Vagina (tissue), 2 donors: ENCODE data around the gene CHAMP1. TPM values are rescaled to one million over a fixed set of nuclear protein-coding genes. Genes with fewer than 3 reads are reported as not detected.

Experiments used
- DNase-seq, 2 donors: peaks; one replicate each; pipeline ENCODE4 v3.0.0-alpha.2; 2017; ENCODE audit errors: extremely low spot score in 2 of 2
- H3K27ac ChIP-seq: fragments of 200-600 bp; sonication (generic); one replicate; pipeline ENCODE4 v1.5.1; 2019
- H3K27me3 ChIP-seq: fragments of 200-600 bp; sonication (generic); one replicate; pipeline ENCODE4 v1.5.1; 2019
- H3K36me3 ChIP-seq, 2 donors: fragments of 200-600 bp; sonication (generic); one replicate each; pipeline ENCODE4 v1.5.1; 2017 to 2019
- H3K4me1 ChIP-seq: fragments of 200-600 bp; sonication (generic); one replicate; pipeline ENCODE4 v1.5.1; 2019
- H3K4me3 ChIP-seq, 2 donors: fragments of 200-600 bp; sonication (generic); 1 replicate in 1 of 2; 2 replicates in 1 of 2; pipeline ENCODE4 v1.5.1; 2016 to 2019
- H3K9me3 ChIP-seq: fragments of 200-600 bp; sonication (generic); one replicate; pipeline ENCODE4 v1.5.1; 2019
- CTCF ChIP-seq, 3 experiments: fragments of 450-650 bp in 2 of 3; fragments of 200-600 bp in 1 of 3; sonication (generic) in 1 of 3; IDR thresholded peaks; one replicate each; pipeline ENCODE4 v1.5.1; 2017 to 2019; ENCODE audit warnings: antibody characterized with exemption in 3 of 3, mild to moderate bottlenecking in 2 of 3, moderate library complexity in 2 of 3
- POLR2A ChIP-seq, 2 donors: fragments of 450-650 bp; IDR thresholded peaks; one replicate each; pipeline ENCODE4 v1.6.1; 2017; ENCODE audit warnings: antibody characterized with exemption in 2 of 2, mild to moderate bottlenecking in 2 of 2, moderate library complexity in 2 of 2
- POLR2AphosphoS5 ChIP-seq, 2 donors: sonication (generic); formaldehyde crosslinking; IDR thresholded peaks; one replicate each; pipeline ENCODE4 v1.9.0; 2017; ENCODE audit warnings: antibody characterized with exemption in 2 of 2, mild to moderate bottlenecking in 2 of 2, low read depth in 1 of 2; ENCODE audit not compliant: insufficient read depth in 1 of 2
- intact Hi-C: fragments of 100-400 bp; cut with DNase I; formaldehyde crosslinking; loops from one replicate; pipeline ENCODE4 v1.15.1; 2023
- total RNA-seq: library from RNA; depleted of rRNA; stranded (reverse); fragments of >200 nt; gene quantifications from one replicate; pipeline ENCODE4 v1.2.3, GENCODE V29; 2016

CHAMP1 gene
- total RNA-seq, 1 donor from 2014 or later = 19.9 TPM

- H3K27ac ChIP-seq = no peak overlapping the region
- no peak for TF ChIP-seq POLR2A (IDR thresholded peaks at IDR 0.05)
- no peak for TF ChIP-seq CTCF (IDR thresholded peaks at IDR 0.05)
- TF ChIP-seq POLR2AphosphoS5 (IDR thresholded peaks at IDR 0.05; ENCODE audit: insufficient read depth in 1 of 2, low read depth in 1 of 2) = no peak
- intact Hi-C loops = no loop called here
- no peaks in the 10 kb centered on the region for H3K27me3 ChIP-seq
- no peaks in the 10 kb centered on the region for H3K4me1 ChIP-seq
- H3K4me3 ChIP-seq = no peak overlapping the region
- no peaks in the 10 kb centered on the region for H3K9me3 ChIP-seq
- H3K36me3 ChIP-seq = peaks cover 0 to 32% of the 10 kb centered on the region in 2 donors
- DNase-seq = no peak
Observed at GRCh38 chr13:114298866-114299265, 15.4 kb upstream of the CHAMP1 start.

GRCh38 chr13:114299604-114300305, 14.5 kb upstream of the CHAMP1 start:
- H3K9me3 ChIP-seq = no peaks in the 10 kb centered on the region
- H3K4me3 ChIP-seq = no peak overlapping the region
- TF ChIP-seq CTCF (IDR thresholded peaks at IDR 0.05) (no peak), POLR2AphosphoS5 (IDR thresholded peaks at IDR 0.05; ENCODE audit: insufficient read depth in 1 of 2, low read depth in 1 of 2) (no peak), POLR2A (IDR thresholded peaks at IDR 0.05) (no peak)
- no peaks in the 10 kb centered on the region for H3K27me3 ChIP-seq
- H3K27ac ChIP-seq = no peak overlapping the region
- H3K4me1 ChIP-seq = no peaks in the 10 kb centered on the region
- intact Hi-C loops = no loop called here
- DNase-seq = no peak
- peaks cover 0 to 39% of the 10 kb centered on the region in 2 donors for H3K36me3 ChIP-seq

GRCh38 chr13:114303700-114304327, 10.5 kb upstream of the CHAMP1 start:
- no peaks in the 10 kb centered on the region for H3K4me1 ChIP-seq
- intact Hi-C loops = no loop called here
- no peak overlapping the region for H3K27ac ChIP-seq
- H3K36me3 ChIP-seq = peaks cover 0 to 50% of the 10 kb centered on the region in 2 donors
- no peak overlapping the region for H3K4me3 ChIP-seq
- H3K9me3 ChIP-seq = no peaks in the 10 kb centered on the region
- TF ChIP-seq POLR2A (IDR thresholded peaks at IDR 0.05) (no peak), CTCF (IDR thresholded peaks at IDR 0.05) (no peak), POLR2AphosphoS5 (IDR thresholded peaks at IDR 0.05; ENCODE audit: insufficient read depth in 1 of 2, low read depth in 1 of 2) (no peak)
- H3K27me3 ChIP-seq = no peaks in the 10 kb centered on the region
- DNase-seq = no peak

GRCh38 chr13:114304346-114305034, 9.8 kb upstream of the CHAMP1 start:
- Histone ChIP-seq H3K4me1 (no peaks in the 10 kb centered on the region), H3K9me3 (no peaks in the 10 kb centered on the region), H3K4me3 (no peak overlapping the region), H3K27me3 (no peaks in the 10 kb centered on the region), H3K36me3 (peaks cover 0 to 44% of the 10 kb centered on the region in 2 donors), H3K27ac (no peak overlapping the region)
- no peak for DNase-seq
- TF ChIP-seq POLR2AphosphoS5 (IDR thresholded peaks at IDR 0.05; ENCODE audit: insufficient read depth in 1 of 2, low read depth in 1 of 2) = no peak
- TF ChIP-seq CTCF (IDR thresholded peaks at IDR 0.05) = no peak
- no peak for TF ChIP-seq POLR2A (IDR thresholded peaks at IDR 0.05)
- intact Hi-C loops = no loop called here
